Astrocyte (in vitro differentiated cells and primary cell): ENCODE data around the gene TPX2.

Source experiments
- CTCF ChIP-seq: IDR thresholded peaks from 2 replicates; pipeline ENCODE4 v1.5.1; 2011; ENCODE audit warnings: low read depth, mild to moderate bottlenecking, inconsistent platforms, low read length, moderate library complexity; ENCODE audit not compliant: insufficient read depth
- EZH2 ChIP-seq: IDR thresholded peaks from 2 replicates; pipeline ENCODE4 v1.6.1; 2012; ENCODE audit warnings: mild to moderate bottlenecking, low read length, inconsistent platforms; ENCODE audit not compliant: insufficient read depth

DNA sequence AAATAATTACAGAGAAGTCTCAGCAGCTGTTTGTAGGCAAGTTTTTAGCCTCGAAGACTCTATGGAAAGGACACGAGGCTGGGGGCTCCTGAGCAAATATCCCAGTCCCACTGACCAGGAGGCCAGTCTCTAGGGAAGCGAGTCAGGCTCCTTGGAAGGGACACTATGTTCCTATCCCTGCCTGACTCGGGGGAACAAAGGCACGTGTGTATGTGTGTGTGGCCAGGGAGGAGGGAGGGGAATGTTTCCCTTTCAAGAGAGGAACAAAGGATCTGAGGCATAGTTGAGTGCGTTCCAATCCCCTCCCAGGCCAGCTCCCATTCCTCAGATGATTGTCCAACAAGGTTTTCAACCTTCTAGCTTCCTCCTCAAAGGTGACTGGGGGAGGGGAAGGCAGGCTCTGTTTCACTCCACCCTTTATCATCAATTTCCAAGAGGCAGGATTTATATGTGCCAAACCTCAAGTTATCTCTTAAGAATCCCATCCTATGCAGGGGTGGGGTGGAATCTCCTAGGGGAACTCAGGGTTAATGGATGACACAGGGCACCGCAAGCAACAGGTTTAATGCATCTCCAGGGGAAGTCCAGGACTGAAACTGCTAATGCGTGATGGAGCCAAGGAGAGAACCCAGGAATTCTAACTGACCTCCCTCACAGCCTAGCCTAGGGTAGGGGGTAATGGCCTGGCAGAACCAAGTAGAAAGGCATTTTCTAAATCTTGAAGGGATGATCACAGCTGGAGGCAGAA lies 26.4 kb upstream of the TPX2 start:
- TF ChIP-seq CTCF = no peak
- TF ChIP-seq EZH2 = no peak
